H1 (cell line): ENCODE results near the gene FAM149A. TPM values are rescaled to one million over a fixed set of nuclear protein-coding genes. Genes with fewer than 3 reads are reported as not detected.

Source experiments
- BACH1 ChIP-seq: IDR thresholded peaks from 2 replicates; pipeline ENCODE4 v1.6.1; 2012; ENCODE audit warnings: low read length, improper control_type of control experiment
- CHD2 ChIP-seq: IDR thresholded peaks from 2 replicates; pipeline ENCODE4 v1.6.1; 2012; ENCODE audit warnings: low read length, improper control_type of control experiment
- E2F6 ChIP-seq: IDR thresholded peaks from 2 replicates; pipeline ENCODE4 v1.6.1; 2012; ENCODE audit warnings: inconsistent platforms
- GABPA ChIP-seq: IDR thresholded peaks from 2 replicates; pipeline ENCODE4 v1.6.1; 2011; ENCODE audit warnings: mild to moderate bottlenecking, low read length, moderate library complexity, borderline replicate concordance; ENCODE audit not compliant: insufficient read depth
- PHF8 ChIP-seq: fragments of 200-600 bp; sonication (generic); conservative IDR thresholded peaks from 2 replicates; pipeline ENCODE4 v1.7.1; 2012; ENCODE audit warnings: low read depth, mild to moderate bottlenecking, inconsistent platforms, low read length, moderate library complexity
- SAP30 ChIP-seq: fragments of 300-600 bp; sonication (generic); IDR thresholded peaks from 2 replicates; pipeline ENCODE4 v1.7.1; 2012; ENCODE audit warnings: low read length, moderate library complexity, mild to moderate bottlenecking, inconsistent platforms; ENCODE audit not compliant: insufficient read depth, insufficient replicate concordance
- polyA plus RNA-seq, 7 experiments: library from polyadenylated mRNA; depleted of rRNA in 3 of 7; stranded (reverse) in 5 of 7; unstranded in 2 of 7; fragments of >200 nt in 5 of 7; fragments of 200-250 nt in 2 of 7; gene quantifications; 1 replicate in 5 of 7; 2 replicates in 1 of 7; 4 replicates in 1 of 7; pipeline versions ENCODE4 v1.2.1 to v1.2.3, GENCODE V29; 2011 to 2013; ENCODE audit warnings: missing spikeins in 2 of 7, mixed read lengths in 2 of 7
- total RNA-seq: library from RNA; stranded (reverse); fragmentation: NEBNext Ultra II Directional; extraction: Animal tissue kit (Norgen Biotek cat#: 25700); gene quantifications from 2 replicates; pipeline ENCODE4 v1.2.1, GENCODE V29; 2021

FAM149A gene
- total and polyA plus RNA-seq, 2 of the 8 experiments (the other 6 are each of a cell fraction or from before 2014, with no cell fraction given): 6.1 to 8.5 TPM

DNA sequence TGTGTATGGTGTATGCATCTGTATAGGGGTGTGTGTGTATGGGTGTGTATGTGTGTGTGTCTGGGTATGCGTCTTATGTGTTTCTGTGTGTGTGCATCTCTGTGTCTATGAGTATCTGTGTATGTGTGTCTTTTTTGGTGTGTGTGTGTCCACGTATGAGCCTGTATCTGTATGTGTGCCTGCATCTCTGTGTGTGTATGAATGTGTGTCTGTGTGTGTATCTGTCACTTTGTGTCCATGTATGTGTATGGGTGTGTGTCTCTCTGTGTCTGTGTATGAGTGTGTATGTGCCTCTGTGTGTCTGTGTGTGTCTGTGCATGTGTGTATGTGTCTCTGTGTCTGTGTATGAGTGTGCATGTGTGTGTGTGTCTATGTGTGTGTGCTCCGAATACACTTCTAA is 24.3 kb downstream of the FAM149A start (continued):
- TF ChIP-seq BACH1: no peak
- TF ChIP-seq SAP30: no peak
- no peak for TF ChIP-seq E2F6
- TF ChIP-seq GABPA: no peak
- TF ChIP-seq CHD2: no peak
- TF ChIP-seq PHF8: no peak
